Measurements from ENCODE around the gene GNAL.

DNA sequence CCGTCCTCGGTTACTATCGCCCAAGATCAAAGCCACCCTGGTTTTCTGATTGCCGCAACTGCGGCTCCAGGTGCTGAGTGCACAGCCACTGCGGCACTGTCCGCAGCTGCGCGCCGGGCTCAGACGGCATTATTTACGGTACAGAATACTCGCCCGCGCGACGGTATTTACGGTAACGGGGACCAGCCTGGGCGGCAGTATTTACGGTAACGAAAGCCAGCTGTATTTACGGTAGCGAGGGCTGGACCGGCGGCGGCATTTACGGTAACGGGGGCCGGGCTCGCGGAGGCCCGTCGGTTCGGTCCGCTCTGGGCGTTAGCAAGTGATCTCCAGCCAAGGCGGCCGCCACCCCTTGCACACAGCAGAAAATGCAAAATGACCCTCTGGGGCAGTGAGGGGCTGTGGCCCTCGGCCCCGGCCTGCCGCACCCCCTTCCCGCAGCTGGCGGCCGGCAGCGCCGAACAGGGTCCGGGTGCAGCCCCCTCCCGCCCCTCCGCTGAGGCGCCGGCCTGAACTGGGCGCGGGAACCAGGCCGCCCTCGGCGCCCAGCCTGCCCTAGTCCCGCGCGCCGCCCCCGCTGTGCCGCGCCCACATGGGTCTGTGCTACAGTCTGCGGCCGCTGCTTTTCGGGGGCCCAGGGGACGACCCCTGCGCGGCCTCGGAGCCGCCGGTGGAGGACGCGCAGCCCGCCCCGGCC is at the start of gene GNAL:
- TF ChIP-seq EGR1 (IDR thresholded peaks at IDR 0.05; ENCODE audit: low read depth in 2 of 2) = no peak
- TF ChIP-seq, protein P1, sequence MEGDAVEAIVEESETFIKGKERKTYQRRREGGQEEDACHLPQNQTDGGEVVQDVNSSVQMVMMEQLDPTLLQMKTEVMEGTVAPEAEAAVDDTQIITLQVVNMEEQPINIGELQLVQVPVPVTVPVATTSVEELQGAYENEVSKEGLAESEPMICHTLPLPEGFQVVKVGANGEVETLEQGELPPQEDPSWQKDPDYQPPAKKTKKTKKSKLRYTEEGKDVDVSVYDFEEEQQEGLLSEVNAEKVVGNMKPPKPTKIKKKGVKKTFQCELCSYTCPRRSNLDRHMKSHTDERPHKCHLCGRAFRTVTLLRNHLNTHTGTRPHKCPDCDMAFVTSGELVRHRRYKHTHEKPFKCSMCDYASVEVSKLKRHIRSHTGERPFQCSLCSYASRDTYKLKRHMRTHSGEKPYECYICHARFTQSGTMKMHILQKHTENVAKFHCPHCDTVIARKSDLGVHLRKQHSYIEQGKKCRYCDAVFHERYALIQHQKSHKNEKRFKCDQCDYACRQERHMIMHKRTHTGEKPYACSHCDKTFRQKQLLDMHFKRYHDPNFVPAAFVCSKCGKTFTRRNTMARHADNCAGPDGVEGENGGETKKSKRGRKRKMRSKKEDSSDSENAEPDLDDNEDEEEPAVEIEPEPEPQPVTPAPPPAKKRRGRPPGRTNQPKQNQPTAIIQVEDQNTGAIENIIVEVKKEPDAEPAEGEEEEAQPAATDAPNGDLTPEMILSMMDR (IDR thresholded peaks at IDR 0.05; ENCODE audit: low read depth, low read length, missing input control) = no peak
- peak; percentile 53 for TF ChIP-seq YY1 (IDR thresholded peaks at IDR 0.05)

All from liver (tissue), 3 donors.